ENCODE results near the gene CNGA4.

Gene CNGA4

GRCh38 chr11:6214530-6214929 lies 24.4 kb upstream of the CNGA4 start:
- TF ChIP-seq FOXP2 (optimal IDR thresholded peaks at IDR 0.05; ENCODE audit: control extremely low read depth, extremely low read length, insufficient read depth) (no peak), EZH2 (IDR thresholded peaks at IDR 0.05) (no peak), POLR2AphosphoS5 (IDR thresholded peaks at IDR 0.05; ENCODE audit: borderline replicate concordance, low read depth, low read length) (no peak)
- H3K9ac ChIP-seq (ENCODE audit: insufficient read length) = no peak overlapping the region
- no peaks in the 10 kb centered on the region for H3K9me3 ChIP-seq (ENCODE audit: low read depth, low read length)
- peaks cover 22% of the 10 kb centered on the region for H3K36me3 ChIP-seq (ENCODE audit: insufficient read depth, low read length)
- H3K4me3 ChIP-seq = no peak overlapping the region
- DNase-seq (ENCODE audit: low read depth, low spot score) = no peak
- no peak overlapping the region for H3K27ac ChIP-seq

- no peak for TF ChIP-seq POLR2AphosphoS5 (IDR thresholded peaks at IDR 0.05; ENCODE audit: borderline replicate concordance, low read depth, low read length)
- TF ChIP-seq EZH2 (IDR thresholded peaks at IDR 0.05) = no peak
- TF ChIP-seq FOXP2 (optimal IDR thresholded peaks at IDR 0.05; ENCODE audit: control extremely low read depth, extremely low read length, insufficient read depth) = no peak
- DNase-seq (ENCODE audit: low read depth, low spot score) = no peak
- Histone ChIP-seq H3K9ac (ENCODE audit: insufficient read length) (no peak overlapping the region), H3K27ac (no peak overlapping the region), H3K36me3 (ENCODE audit: insufficient read depth, low read length) (peaks cover 17% of the 10 kb centered on the region), H3K9me3 (ENCODE audit: low read depth, low read length) (no peaks in the 10 kb centered on the region), H3K4me3 (no peak overlapping the region)
Observed at GRCh38 chr11:6216501-6216900, 22.4 kb upstream of the CNGA4 start.

- no peak overlapping the region for H3K27ac ChIP-seq
- no peak for DNase-seq (ENCODE audit: low read depth, low spot score)
- H3K4me3 ChIP-seq = no peak overlapping the region
- no peaks in the 10 kb centered on the region for H3K9me3 ChIP-seq (ENCODE audit: low read depth, low read length)
- H3K36me3 ChIP-seq (ENCODE audit: insufficient read depth, low read length) = peaks cover 27% of the 10 kb centered on the region
- TF ChIP-seq FOXP2 (optimal IDR thresholded peaks at IDR 0.05; ENCODE audit: control extremely low read depth, extremely low read length, insufficient read depth) (no peak), EZH2 (IDR thresholded peaks at IDR 0.05) (no peak), POLR2AphosphoS5 (IDR thresholded peaks at IDR 0.05; ENCODE audit: borderline replicate concordance, low read depth, low read length) (no peak)
- H3K9ac ChIP-seq (ENCODE audit: insufficient read length) = no peak overlapping the region
Observed at GRCh38 chr11:6217722-6218121, 21.2 kb upstream of the CNGA4 start.

GRCh38 chr11:6219359-6219758 lies 19.5 kb upstream of the CNGA4 start:
- no peak for DNase-seq (ENCODE audit: low read depth, low spot score)
- no peak for TF ChIP-seq FOXP2 (optimal IDR thresholded peaks at IDR 0.05; ENCODE audit: control extremely low read depth, extremely low read length, insufficient read depth)
- no peak overlapping the region for H3K9ac ChIP-seq (ENCODE audit: insufficient read length)
- H3K4me3 ChIP-seq = no peak overlapping the region
- peaks cover 34% of the 10 kb centered on the region for H3K36me3 ChIP-seq (ENCODE audit: insufficient read depth, low read length)
- H3K9me3 ChIP-seq (ENCODE audit: low read depth, low read length) = no peaks in the 10 kb centered on the region
- no peak overlapping the region for H3K27ac ChIP-seq

- H3K27ac ChIP-seq = no peak overlapping the region
- H3K4me3 ChIP-seq = no peak overlapping the region
- H3K36me3 ChIP-seq (ENCODE audit: insufficient read depth, low read length) = peaks cover 24% of the 10 kb centered on the region
- TF ChIP-seq POLR2AphosphoS5 (IDR thresholded peaks at IDR 0.05; ENCODE audit: borderline replicate concordance, low read depth, low read length) = no peak
- no peak for TF ChIP-seq FOXP2 (optimal IDR thresholded peaks at IDR 0.05; ENCODE audit: control extremely low read depth, extremely low read length, insufficient read depth)
- TF ChIP-seq EZH2 (IDR thresholded peaks at IDR 0.05) = no peak
- H3K9ac ChIP-seq (ENCODE audit: insufficient read length) = no peak overlapping the region
- DNase-seq (ENCODE audit: low read depth, low spot score) = no peak
- no peaks in the 10 kb centered on the region for H3K9me3 ChIP-seq (ENCODE audit: low read depth, low read length)
Observed at GRCh38 chr11:6223854-6224253, 15.0 kb upstream of the CNGA4 start.

- Histone ChIP-seq H3K36me3 (ENCODE audit: insufficient read depth, low read length) (peaks cover 19% of the 10 kb centered on the region), H3K9ac (ENCODE audit: insufficient read length) (no peak overlapping the region), H3K9me3 (ENCODE audit: low read depth, low read length) (no peaks in the 10 kb centered on the region), H3K4me3 (no peak overlapping the region), H3K27ac (no peak overlapping the region)
- no peak for DNase-seq (ENCODE audit: low read depth, low spot score)
- TF ChIP-seq EZH2 (IDR thresholded peaks at IDR 0.05) = no peak
- no peak for TF ChIP-seq FOXP2 (optimal IDR thresholded peaks at IDR 0.05; ENCODE audit: control extremely low read depth, extremely low read length, insufficient read depth)
- no peak for TF ChIP-seq POLR2AphosphoS5 (IDR thresholded peaks at IDR 0.05; ENCODE audit: borderline replicate concordance, low read depth, low read length)
Observed at GRCh38 chr11:6224421-6224820, 14.5 kb upstream of the CNGA4 start.

GRCh38 chr11:6225024-6225423 lies 13.9 kb upstream of the CNGA4 start:
- Histone ChIP-seq H3K9ac (ENCODE audit: insufficient read length) (no peak overlapping the region), H3K4me3 (no peak overlapping the region), H3K27ac (no peak overlapping the region), H3K9me3 (ENCODE audit: low read depth, low read length) (no peaks in the 10 kb centered on the region), H3K36me3 (ENCODE audit: insufficient read depth, low read length) (peaks cover 18% of the 10 kb centered on the region; the same call in 1 of the 2 replicates)
- TF ChIP-seq EZH2 (IDR thresholded peaks at IDR 0.05) = no peak
- TF ChIP-seq POLR2AphosphoS5 (IDR thresholded peaks at IDR 0.05; ENCODE audit: borderline replicate concordance, low read depth, low read length) = no peak
- no peak for TF ChIP-seq FOXP2 (optimal IDR thresholded peaks at IDR 0.05; ENCODE audit: control extremely low read depth, extremely low read length, insufficient read depth)
- no peak for DNase-seq (ENCODE audit: low read depth, low spot score)

- Histone ChIP-seq H3K4me3 (no peak overlapping the region), H3K9ac (ENCODE audit: insufficient read length) (no peak overlapping the region), H3K36me3 (ENCODE audit: insufficient read depth, low read length) (peaks cover 18% of the 10 kb centered on the region; the same call in 1 of the 2 replicates), H3K9me3 (ENCODE audit: low read depth, low read length) (no peaks in the 10 kb centered on the region), H3K27ac (no peak overlapping the region)
- DNase-seq (ENCODE audit: low read depth, low spot score) = no peak
- TF ChIP-seq FOXP2 (optimal IDR thresholded peaks at IDR 0.05; ENCODE audit: control extremely low read depth, extremely low read length, insufficient read depth) = no peak
- TF ChIP-seq POLR2AphosphoS5 (IDR thresholded peaks at IDR 0.05; ENCODE audit: borderline replicate concordance, low read depth, low read length) = no peak
- TF ChIP-seq EZH2 (IDR thresholded peaks at IDR 0.05) = no peak
Observed at GRCh38 chr11:6225896-6226295, 13.0 kb upstream of the CNGA4 start.

GRCh38 chr11:6228520-6228919 lies 10.4 kb upstream of the CNGA4 start:
- Histone ChIP-seq H3K9me3 (ENCODE audit: low read depth, low read length) (no peaks in the 10 kb centered on the region), H3K9ac (ENCODE audit: insufficient read length) (no peak overlapping the region), H3K4me3 (no peak overlapping the region), H3K36me3 (ENCODE audit: insufficient read depth, low read length) (peaks cover 4% of the 10 kb centered on the region; the same call in 1 of the 2 replicates), H3K27ac (no peak overlapping the region)
- no peak for DNase-seq (ENCODE audit: low read depth, low spot score)
- no peak for TF ChIP-seq EZH2 (IDR thresholded peaks at IDR 0.05)
- no peak for TF ChIP-seq FOXP2 (optimal IDR thresholded peaks at IDR 0.05; ENCODE audit: control extremely low read depth, extremely low read length, insufficient read depth)
- TF ChIP-seq POLR2AphosphoS5 (IDR thresholded peaks at IDR 0.05; ENCODE audit: borderline replicate concordance, low read depth, low read length) = no peak
